ENCODE results near the gene DOK5. TPM values are rescaled to one million over a fixed set of nuclear protein-coding genes. Genes with fewer than 3 reads are reported as not detected.

DOK5 gene
- total and polyA plus RNA-seq, 2 experiments from 2014 or later = 5.0 to 6.9 TPM

DNA sequence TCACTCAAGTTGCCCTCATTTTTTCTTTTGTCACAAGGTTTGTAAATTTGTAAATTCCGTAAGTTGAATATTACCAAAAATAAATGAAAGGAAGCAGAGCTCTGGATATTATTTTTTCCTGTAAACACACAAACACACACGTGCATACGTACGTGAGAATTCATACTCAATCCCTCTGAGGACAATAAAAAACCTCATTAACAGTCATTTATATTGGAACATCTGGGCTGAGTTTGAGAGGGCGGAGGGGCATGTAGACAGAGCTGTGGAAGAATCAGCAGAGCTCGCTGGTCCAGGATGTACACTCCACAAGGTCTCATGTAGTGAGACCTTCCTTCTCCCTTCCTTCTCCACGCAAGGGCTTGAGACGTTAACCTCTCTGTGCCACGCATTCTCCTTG, 24.2 kb upstream of the DOK5 start (continued):
- TF ChIP-seq, protein P1, sequence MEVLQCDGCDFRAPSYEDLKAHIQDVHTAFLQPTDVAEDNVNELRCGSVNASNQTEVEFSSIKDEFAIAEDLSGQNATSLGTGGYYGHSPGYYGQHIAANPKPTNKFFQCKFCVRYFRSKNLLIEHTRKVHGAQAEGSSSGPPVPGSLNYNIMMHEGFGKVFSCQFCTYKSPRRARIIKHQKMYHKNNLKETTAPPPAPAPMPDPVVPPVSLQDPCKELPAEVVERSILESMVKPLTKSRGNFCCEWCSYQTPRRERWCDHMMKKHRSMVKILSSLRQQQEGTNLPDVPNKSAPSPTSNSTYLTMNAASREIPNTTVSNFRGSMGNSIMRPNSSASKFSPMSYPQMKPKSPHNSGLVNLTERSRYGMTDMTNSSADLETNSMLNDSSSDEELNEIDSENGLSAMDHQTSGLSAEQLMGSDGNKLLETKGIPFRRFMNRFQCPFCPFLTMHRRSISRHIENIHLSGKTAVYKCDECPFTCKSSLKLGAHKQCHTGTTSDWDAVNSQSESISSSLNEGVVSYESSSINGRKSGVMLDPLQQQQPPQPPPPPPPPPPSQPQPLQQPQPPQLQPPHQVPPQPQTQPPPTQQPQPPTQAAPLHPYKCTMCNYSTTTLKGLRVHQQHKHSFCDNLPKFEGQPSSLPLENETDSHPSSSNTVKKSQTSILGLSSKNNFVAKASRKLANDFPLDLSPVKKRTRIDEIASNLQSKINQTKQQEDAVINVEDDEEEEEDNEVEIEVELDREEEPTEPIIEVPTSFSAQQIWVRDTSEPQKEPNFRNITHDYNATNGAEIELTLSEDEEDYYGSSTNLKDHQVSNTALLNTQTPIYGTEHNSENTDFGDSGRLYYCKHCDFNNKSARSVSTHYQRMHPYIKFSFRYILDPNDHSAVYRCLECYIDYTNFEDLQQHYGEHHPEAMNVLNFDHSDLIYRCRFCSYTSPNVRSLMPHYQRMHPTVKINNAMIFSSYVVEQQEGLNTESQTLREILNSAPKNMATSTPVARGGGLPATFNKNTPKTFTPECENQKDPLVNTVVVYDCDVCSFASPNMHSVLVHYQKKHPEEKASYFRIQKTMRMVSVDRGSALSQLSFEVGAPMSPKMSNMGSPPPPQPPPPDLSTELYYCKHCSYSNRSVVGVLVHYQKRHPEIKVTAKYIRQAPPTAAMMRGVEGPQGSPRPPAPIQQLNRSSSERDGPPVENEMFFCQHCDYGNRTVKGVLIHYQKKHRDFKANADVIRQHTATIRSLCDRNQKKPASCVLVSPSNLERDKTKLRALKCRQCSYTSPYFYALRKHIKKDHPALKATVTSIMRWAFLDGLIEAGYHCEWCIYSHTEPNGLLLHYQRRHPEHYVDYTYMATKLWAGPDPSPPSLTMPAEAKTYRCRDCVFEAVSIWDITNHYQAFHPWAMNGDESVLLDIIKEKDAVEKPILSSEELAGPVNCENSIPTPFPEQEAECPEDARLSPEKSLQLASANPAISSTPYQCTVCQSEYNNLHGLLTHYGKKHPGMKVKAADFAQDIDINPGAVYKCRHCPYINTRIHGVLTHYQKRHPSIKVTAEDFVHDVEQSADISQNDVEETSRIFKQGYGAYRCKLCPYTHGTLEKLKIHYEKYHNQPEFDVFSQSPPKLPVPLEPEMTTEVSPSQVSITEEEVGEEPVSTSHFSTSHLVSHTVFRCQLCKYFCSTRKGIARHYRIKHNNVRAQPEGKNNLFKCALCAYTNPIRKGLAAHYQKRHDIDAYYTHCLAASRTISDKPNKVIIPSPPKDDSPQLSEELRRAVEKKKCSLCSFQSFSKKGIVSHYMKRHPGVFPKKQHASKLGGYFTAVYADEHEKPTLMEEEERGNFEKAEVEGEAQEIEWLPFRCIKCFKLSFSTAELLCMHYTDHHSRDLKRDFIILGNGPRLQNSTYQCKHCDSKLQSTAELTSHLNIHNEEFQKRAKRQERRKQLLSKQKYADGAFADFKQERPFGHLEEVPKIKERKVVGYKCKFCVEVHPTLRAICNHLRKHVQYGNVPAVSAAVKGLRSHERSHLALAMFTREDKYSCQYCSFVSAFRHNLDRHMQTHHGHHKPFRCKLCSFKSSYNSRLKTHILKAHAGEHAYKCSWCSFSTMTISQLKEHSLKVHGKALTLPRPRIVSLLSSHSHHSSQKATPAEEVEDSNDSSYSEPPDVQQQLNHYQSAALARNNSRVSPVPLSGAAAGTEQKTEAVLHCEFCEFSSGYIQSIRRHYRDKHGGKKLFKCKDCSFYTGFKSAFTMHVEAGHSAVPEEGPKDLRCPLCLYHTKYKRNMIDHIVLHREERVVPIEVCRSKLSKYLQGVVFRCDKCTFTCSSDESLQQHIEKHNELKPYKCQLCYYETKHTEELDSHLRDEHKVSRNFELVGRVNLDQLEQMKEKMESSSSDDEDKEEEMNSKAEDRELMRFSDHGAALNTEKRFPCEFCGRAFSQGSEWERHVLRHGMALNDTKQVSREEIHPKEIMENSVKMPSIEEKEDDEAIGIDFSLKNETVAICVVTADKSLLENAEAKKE (CRISPR knock-in tag; IDR thresholded peaks at IDR 0.05) = no peak
- TF ChIP-seq, protein P2, sequence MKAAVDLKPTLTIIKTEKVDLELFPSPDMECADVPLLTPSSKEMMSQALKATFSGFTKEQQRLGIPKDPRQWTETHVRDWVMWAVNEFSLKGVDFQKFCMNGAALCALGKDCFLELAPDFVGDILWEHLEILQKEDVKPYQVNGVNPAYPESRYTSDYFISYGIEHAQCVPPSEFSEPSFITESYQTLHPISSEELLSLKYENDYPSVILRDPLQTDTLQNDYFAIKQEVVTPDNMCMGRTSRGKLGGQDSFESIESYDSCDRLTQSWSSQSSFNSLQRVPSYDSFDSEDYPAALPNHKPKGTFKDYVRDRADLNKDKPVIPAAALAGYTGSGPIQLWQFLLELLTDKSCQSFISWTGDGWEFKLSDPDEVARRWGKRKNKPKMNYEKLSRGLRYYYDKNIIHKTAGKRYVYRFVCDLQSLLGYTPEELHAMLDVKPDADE (IDR thresholded peaks at IDR 0.05) = no peak

DNA sequence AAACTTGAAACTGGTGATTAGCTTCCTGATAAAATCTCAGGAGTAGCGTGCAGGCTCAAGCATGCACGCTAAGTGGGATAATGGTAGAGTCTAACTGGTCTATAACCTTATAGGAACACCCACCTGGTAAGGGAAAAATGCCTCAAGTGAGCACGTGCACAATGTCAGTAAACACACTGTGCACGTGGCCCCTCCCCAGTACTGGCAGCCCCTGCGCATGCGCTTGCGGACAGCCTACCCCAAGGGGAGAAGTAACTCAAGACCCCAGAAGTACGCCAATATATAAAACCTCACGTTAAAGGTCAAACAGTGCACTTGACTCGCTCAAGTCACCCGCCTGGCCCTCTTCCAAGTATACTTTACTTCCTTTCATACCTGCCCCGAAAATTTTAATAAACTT, 23.1 kb upstream of the DOK5 start:
- H3K27ac ChIP-seq (ENCODE audit: low read depth) = no peak overlapping the region
- ATAC-seq = no peak
- peaks cover 10% of the 10 kb centered on the region for H3K36me3 Mint-ChIP-seq (ENCODE audit: low read depth)
- no peaks in the 10 kb centered on the region for H3K27me3 Mint-ChIP-seq (ENCODE audit: insufficient read depth, low read depth, poor library complexity)
- peaks cover 21% of the 10 kb centered on the region for H3K4me1 ChIP-seq (ENCODE audit: insufficient read depth)
- TF ChIP-seq, protein P3, sequence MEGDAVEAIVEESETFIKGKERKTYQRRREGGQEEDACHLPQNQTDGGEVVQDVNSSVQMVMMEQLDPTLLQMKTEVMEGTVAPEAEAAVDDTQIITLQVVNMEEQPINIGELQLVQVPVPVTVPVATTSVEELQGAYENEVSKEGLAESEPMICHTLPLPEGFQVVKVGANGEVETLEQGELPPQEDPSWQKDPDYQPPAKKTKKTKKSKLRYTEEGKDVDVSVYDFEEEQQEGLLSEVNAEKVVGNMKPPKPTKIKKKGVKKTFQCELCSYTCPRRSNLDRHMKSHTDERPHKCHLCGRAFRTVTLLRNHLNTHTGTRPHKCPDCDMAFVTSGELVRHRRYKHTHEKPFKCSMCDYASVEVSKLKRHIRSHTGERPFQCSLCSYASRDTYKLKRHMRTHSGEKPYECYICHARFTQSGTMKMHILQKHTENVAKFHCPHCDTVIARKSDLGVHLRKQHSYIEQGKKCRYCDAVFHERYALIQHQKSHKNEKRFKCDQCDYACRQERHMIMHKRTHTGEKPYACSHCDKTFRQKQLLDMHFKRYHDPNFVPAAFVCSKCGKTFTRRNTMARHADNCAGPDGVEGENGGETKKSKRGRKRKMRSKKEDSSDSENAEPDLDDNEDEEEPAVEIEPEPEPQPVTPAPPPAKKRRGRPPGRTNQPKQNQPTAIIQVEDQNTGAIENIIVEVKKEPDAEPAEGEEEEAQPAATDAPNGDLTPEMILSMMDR (conservative IDR thresholded peaks at IDR 0.05; ENCODE audit: low read depth in 2 of 2) = no peak
- TF ChIP-seq EZH2phosphoT487 (IDR thresholded peaks at IDR 0.05; ENCODE audit: unreplicated experiment) (no peak), ZNF114 (CRISPR knock-in tag; IDR thresholded peaks at IDR 0.05) (no peak), EZH2 (IDR thresholded peaks at IDR 0.05; ENCODE audit: low read depth, unreplicated experiment) (no peak), JUNB (IDR thresholded peaks at IDR 0.05; ENCODE audit: unreplicated experiment) (no peak)
- H3K4me1 Mint-ChIP-seq = peaks cover 24% of the 10 kb centered on the region
- no peaks in the 10 kb centered on the region for H4K20me1 ChIP-seq (replicated peaks; ENCODE audit: insufficient read depth)
- peaks cover 8% of the 10 kb centered on the region; the same call in 1 of the 2 replicates for H3K9me2 ChIP-seq (ENCODE audit: insufficient read depth)
- DNase-seq (ENCODE audit: low spot score) = no peak
- H3K4me3 Mint-ChIP-seq = no peak overlapping the region
- H3K9me3 Mint-ChIP-seq = peaks cover 14% of the 10 kb centered on the region
- H3K4me2 ChIP-seq = no peak overlapping the region
- no peaks in the 10 kb centered on the region for H3K27me3 ChIP-seq (ENCODE audit: insufficient read depth)
- H3K27ac Mint-ChIP-seq = no peak overlapping the region
- H3K36me3 ChIP-seq (ENCODE audit: insufficient read depth) = no peaks in the 10 kb centered on the region
- H3K79me2 ChIP-seq (replicated peaks; ENCODE audit: insufficient read depth) = no peaks in the 10 kb centered on the region
- H2AFZ ChIP-seq = no peak overlapping the region
- H3F3A ChIP-seq (replicated peaks; ENCODE audit: low read depth) = no peaks in the 10 kb centered on the region
- no peak overlapping the region for H3K4me3 ChIP-seq

Measured in GM23338 (cell line).